Measurements from ENCODE around the gene CD55. TPM values are rescaled to one million over a fixed set of nuclear protein-coding genes. Genes with fewer than 3 reads are reported as not detected.

The CD55 gene
- total RNA-seq, 1 experiment from 2014 or later, result 17.3 TPM

DNA sequence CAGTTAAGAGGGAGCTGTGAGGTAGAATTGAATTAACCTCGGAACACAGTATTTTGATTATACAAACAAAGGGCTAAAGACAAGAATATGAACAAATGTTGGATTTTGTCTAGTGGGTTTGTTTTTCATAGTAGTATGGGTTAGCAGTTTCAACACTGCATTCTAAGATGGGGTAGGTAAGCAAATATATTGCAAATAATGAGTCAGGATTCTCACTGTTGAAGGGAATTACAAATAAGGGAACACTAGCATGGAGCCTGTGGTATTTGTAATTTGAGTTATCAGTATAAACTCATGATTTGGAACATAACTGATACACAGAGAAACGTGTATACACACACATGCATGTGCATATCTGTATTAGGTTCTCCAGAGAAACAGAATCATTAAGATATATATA is 44.5 kb downstream of the CD55 start:
- H3K79me1 ChIP-seq (ENCODE audit: insufficient read depth, low read depth, low read length, poor library complexity, severe bottlenecking), result no peaks in the 10 kb centered on the region
- no peaks in the 10 kb centered on the region for H3K4me1 ChIP-seq (ENCODE audit: insufficient read depth, low read length)
- no peaks in the 10 kb centered on the region for H3K36me3 Mint-ChIP-seq (ENCODE audit: insufficient read depth in 1 of 3, low read depth in 3 of 3)
- no peaks in the 10 kb centered on the region for H3K9me3 Mint-ChIP-seq
- no peaks in the 10 kb centered on the region for H3K27me3 Mint-ChIP-seq (ENCODE audit: low read depth)
- H3K9ac ChIP-seq (ENCODE audit: extremely low read depth, insufficient read length, low read length), result no peak overlapping the region
- H4K20me1 ChIP-seq (ENCODE audit: control insufficient read depth, insufficient read depth, insufficient read length), result no peaks in the 10 kb centered on the region
- H3K18ac ChIP-seq (ENCODE audit: insufficient read length, low read depth, low read length), result no peak overlapping the region
- H2BK12ac ChIP-seq (ENCODE audit: insufficient read length, low read depth, low read length), result no peak overlapping the region
- H3K27ac ChIP-seq (ENCODE audit: insufficient read length, low read depth, low read length), result no peak overlapping the region
- no peak overlapping the region for H2BK120ac ChIP-seq (ENCODE audit: low read depth, low read length, poor library complexity, severe bottlenecking)
- H3K14ac ChIP-seq (ENCODE audit: insufficient read depth, low read length), result no peak overlapping the region
- DNase-seq, result no peak
- no peak overlapping the region for H2AK5ac ChIP-seq (ENCODE audit: insufficient read length, low read length)
- no peak overlapping the region; a peak in 1 of 7 replicates for H3K27ac Mint-ChIP-seq
- TF ChIP-seq, protein P1, sequence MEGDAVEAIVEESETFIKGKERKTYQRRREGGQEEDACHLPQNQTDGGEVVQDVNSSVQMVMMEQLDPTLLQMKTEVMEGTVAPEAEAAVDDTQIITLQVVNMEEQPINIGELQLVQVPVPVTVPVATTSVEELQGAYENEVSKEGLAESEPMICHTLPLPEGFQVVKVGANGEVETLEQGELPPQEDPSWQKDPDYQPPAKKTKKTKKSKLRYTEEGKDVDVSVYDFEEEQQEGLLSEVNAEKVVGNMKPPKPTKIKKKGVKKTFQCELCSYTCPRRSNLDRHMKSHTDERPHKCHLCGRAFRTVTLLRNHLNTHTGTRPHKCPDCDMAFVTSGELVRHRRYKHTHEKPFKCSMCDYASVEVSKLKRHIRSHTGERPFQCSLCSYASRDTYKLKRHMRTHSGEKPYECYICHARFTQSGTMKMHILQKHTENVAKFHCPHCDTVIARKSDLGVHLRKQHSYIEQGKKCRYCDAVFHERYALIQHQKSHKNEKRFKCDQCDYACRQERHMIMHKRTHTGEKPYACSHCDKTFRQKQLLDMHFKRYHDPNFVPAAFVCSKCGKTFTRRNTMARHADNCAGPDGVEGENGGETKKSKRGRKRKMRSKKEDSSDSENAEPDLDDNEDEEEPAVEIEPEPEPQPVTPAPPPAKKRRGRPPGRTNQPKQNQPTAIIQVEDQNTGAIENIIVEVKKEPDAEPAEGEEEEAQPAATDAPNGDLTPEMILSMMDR (conservative IDR thresholded peaks at IDR 0.05), result no peak
- no peak overlapping the region for H2BK20ac ChIP-seq (ENCODE audit: low read depth, low read length, poor library complexity, severe bottlenecking)
- no peak overlapping the region for H3K4ac ChIP-seq (ENCODE audit: low read depth, low read length)
- no CpG with 5 or more reads among the region's 2 CpGs for WGBS (ENCODE audit: extremely low coverage, insufficient read length, low lambda C conversion rate)
- no peaks in the 10 kb centered on the region for H3K79me2 ChIP-seq (ENCODE audit: insufficient read depth, low read length)
- no peaks in the 10 kb centered on the region for H3K4me1 Mint-ChIP-seq
- H4K91ac ChIP-seq (ENCODE audit: insufficient read length, low read depth, low read length), result no peak overlapping the region
- H4K5ac ChIP-seq (ENCODE audit: insufficient read length, low read depth, low read length), result no peak overlapping the region
- H3K23me2 ChIP-seq (ENCODE audit: insufficient read length, low read depth, low read length, poor library complexity, severe bottlenecking), result no peaks in the 10 kb centered on the region
- H3K4me3 Mint-ChIP-seq, result no peak overlapping the region
- no peak overlapping the region for H3K56ac ChIP-seq (ENCODE audit: insufficient read length, low read depth, low read length)
- H3K4me2 ChIP-seq (ENCODE audit: insufficient read depth, insufficient read length, low read length), result no peak overlapping the region
- H3K23ac ChIP-seq (ENCODE audit: insufficient read length, low read depth, low read length), result no peak overlapping the region
- no peak overlapping the region for H2AFZ ChIP-seq (ENCODE audit: low read length)
- H2BK15ac ChIP-seq (ENCODE audit: low read depth, low read length), result no peak overlapping the region
- no peak overlapping the region for H3T11ph ChIP-seq (ENCODE audit: low read length)
- no peak overlapping the region for H4K8ac ChIP-seq (replicated peaks; ENCODE audit: insufficient read length, low read depth, low read length)
- no peaks in the 10 kb centered on the region for H3K9me3 ChIP-seq (ENCODE audit: control insufficient read depth, low read depth, low read length)
- no peak overlapping the region for H2BK5ac ChIP-seq (ENCODE audit: insufficient read length, low read length)
- no peaks in the 10 kb centered on the region for H3K27me3 ChIP-seq (ENCODE audit: insufficient read depth, low read length)
